Stimulated activated CD4-positive, alpha-beta T cell treated with anti-CD3 and anti-CD28 coated beads, Interleukin-4, amount 100 ng/mL, for 4 hours (primary cell): Measurements from ENCODE around the gene CFAP251.

Source experiments
- DNase-seq, 2 experiments: peaks; one replicate each; pipeline ENCODE4 v3.0.0-alpha.2; 2020

Gene CFAP251

GRCh38 chr12:121949648-121950397 lies 31.4 kb downstream of the CFAP251 start:
- no peak for DNase-seq

GRCh38 chr12:121953117-121953692 lies 34.8 kb downstream of the CFAP251 start:
- DNase-seq = no peak

- DNase-seq = no peak
Measured at GRCh38 chr12:121953695-121954094, 35.3 kb downstream of the CFAP251 start.

DNA sequence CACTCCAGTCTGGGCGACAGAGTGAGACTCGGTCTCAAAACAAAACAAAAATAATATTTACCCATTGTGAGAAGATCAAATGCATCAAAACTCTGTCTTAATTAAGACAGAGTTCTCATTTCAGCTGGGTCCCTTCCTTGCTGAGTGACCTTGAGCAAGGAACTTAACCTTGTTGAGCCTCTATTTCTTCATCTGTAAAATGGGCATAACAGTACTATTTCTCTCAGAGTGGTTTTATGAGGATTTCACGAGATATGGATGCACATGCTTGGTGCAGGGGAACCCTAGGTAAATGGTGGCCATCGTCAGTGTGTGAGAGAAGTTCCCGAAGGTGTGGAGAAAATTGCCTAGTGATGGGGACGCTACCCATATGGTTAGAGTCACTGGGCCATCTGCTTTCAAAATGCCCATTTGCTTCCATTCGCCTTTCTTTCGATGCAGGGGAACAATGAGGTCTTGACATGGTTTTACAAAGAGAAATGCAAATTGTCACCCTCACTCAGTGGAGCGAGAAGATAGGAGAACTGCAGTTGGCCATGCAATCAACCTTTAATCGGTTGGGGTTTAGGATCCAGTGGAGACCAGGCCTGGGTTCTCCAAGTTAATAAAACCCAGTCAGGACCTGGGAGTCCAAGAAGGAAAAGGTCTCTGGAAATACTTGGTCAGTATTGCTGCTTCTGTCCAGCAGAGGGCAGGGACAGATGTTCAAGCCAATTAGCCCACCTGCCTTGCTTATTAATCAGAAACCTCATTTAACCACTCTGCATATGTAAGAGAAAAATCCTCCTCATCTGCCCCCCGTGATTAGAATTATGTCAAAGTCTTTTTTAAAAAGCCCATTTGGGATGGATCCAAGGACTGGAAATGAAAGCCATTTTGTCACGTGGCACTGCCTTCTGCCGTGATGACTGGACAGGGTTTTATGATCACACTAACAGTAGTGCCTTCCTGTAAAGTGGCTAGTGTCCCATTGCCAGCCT lies 37.2 kb downstream of the CFAP251 start:
- DNase-seq = no peak

DNA sequence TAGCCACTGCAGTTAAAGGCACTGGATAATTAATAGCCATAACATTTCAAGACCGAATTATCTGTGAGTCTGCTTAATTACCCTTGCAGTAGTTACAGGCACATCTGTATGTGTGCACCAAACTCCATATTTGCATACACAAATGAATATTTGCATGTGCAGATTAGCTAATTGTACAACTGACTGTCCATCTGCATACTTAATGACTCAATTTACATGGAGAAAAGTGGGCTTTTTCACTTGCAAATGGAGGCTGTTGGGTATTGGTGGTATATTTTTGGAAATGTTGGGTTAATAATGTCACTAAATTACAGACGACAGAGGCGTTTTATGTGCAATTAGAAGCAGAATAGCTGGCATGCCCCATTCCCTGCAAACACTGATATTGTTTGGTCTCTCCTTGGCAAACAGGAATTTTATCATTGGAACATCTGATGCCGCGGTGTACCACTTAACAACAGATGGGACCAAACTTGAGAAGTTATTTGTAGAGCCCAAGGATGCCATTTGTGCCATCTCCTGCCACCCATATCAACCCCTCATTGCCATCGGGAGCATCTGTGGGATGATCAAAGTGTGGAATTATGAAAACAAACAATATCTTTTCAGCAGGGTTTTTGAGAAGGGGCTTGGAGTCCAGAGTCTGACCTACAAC lies 39.6 kb downstream of the CFAP251 start:
- no peak for DNase-seq

DNA sequence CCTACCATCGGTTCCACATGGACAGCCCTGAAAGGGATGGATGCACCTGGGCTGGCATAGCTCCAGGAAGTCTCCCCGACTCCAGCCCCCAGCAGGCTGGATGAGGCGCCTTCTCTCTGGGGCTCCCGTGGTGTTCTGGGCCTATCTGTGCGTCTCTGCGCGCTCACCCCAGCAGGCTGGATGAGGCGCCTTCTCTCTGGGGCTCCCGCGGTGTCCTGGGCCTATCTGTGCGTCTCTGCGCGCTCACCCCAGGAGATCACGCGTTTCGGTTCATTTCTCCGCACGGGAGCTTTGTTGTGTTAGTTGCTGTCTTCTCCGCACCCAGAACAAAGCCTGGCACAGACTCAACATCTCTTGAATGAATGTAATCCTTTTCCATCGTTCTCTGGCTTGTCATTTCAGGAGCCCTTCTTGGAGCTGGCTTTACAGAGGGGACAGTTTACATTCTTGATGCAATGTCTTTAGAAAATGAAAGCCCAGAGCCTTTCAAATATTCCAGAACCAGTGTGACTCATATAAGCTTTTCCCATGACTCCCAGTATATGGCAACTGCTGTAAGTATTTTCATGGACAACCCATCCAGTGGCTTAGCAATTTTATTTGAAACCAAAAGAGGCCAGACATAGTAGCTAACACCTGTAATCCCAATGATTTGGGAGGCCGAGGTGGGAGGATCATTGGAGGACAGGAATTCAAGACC lies 40.3 kb downstream of the CFAP251 start:
- no peak for DNase-seq

- no peak for DNase-seq
Measured at GRCh38 chr12:121960541-121960940, 42.1 kb downstream of the CFAP251 start.

- no peak for DNase-seq
Measured at GRCh38 chr12:121961195-121961879, 42.9 kb downstream of the CFAP251 start.

GRCh38 chr12:121963341-121964018 lies 45.1 kb downstream of the CFAP251 start:
- DNase-seq = no peak

- DNase-seq = no peak
Measured at GRCh38 chr12:121964813-121965643, 46.6 kb downstream of the CFAP251 start.

GRCh38 chr12:121966959-121967358 lies 48.6 kb downstream of the CFAP251 start:
- no peak for DNase-seq

- no peak for DNase-seq
Measured at GRCh38 chr12:121968876-121969275, 50.5 kb downstream of the CFAP251 start.

GRCh38 chr12:121969726-121970125 lies 51.3 kb downstream of the CFAP251 start:
- DNase-seq = no peak

- no peak for DNase-seq
Measured at GRCh38 chr12:121970581-121971300, 52.3 kb downstream of the CFAP251 start.

DNA sequence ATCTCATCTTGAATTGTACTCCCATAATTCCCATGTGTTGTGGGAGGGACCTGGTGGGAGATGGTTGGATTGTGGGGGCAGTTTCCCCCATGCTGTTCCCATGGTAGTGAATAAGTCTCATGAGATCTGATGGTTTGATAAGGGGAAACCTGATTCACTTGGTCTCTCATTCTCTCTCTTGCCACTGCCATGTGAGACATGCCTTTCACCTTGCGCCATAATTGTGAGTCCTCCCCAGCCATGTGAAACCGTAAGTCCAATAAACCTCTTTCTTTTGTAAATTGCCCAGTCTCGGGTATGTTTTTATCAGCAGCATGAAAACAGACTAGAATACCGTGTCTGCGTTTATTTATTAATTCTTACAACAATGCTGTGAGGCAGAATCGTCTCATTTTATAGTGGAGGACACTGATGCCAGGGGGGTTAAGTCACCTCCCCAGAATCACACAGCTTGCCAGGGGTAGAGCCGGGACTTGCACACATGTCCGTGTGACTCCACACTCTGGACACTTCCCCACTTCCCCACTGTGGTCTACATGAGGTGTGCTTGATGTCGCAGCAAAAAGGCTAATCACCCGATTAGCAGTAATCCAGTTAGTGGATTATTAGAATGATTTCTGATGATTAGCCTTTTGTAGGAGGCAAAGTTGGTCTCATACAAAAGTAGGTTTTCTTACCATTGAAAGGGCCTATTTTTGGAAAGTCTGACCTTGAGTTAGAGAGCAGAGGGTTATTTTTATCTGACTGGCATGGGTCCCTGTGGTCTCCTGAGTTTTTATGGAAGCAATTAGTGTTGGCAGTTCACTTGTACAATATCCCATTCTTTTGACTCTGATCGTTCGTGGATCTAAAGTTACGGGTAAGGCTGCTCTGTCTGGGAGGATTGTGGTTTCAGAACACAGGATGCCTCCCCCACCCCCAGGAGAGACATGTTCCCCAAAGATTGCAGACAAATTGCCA lies 55.9 kb downstream of the CFAP251 start:
- DNase-seq = no peak

GRCh38 chr12:121975021-121975420 lies 56.6 kb downstream of the CFAP251 start:
- no peak for DNase-seq

GRCh38 chr12:121976950-121977349 lies 58.6 kb downstream of the CFAP251 start:
- DNase-seq = no peak

GRCh38 chr12:121980191-121980891 lies 61.9 kb downstream of the CFAP251 start:
- DNase-seq = no peak
